Tibial nerve (tissue), 4 donors: Measurements from ENCODE around the gene LRRC4C. TPM values are rescaled to one million over a fixed set of nuclear protein-coding genes. Genes with fewer than 3 reads are reported as not detected.

Source experiments
- DNase-seq, 2 donors: peaks; one replicate each; pipeline ENCODE4 v3.0.0-alpha.2; 2019; ENCODE audit warnings: low spot score in 2 of 2
- H3K27ac ChIP-seq, 4 donors: fragments of 200-600 bp; sonication (generic) in 3 of 4; one replicate each; pipeline ENCODE4 v1.5.1; 2017 to 2019; ENCODE audit warnings: mild to moderate bottlenecking in 1 of 4
- H3K27me3 ChIP-seq, 2 donors: fragments of 200-600 bp; sonication (generic) in 1 of 2; one replicate each; pipeline versions ENCODE4 v1.5.1 to v1.6.0; 2017 to 2019
- H3K36me3 ChIP-seq, 3 donors: fragments of 200-600 bp; sonication (generic); one replicate each; pipeline ENCODE4 v1.5.1; 2018 to 2019
- H3K4me1 ChIP-seq, 4 donors: fragments of 200-600 bp; sonication (generic) in 3 of 4; one replicate each; pipeline ENCODE4 v1.5.1; 2017 to 2019
- H3K4me3 ChIP-seq, 4 donors: fragments of 200-600 bp; sonication (generic) in 3 of 4; one replicate each; pipeline ENCODE4 v1.5.1; 2017 to 2019; ENCODE audit warnings: mild to moderate bottlenecking in 1 of 4, moderate library complexity in 1 of 4
- H3K9me3 ChIP-seq, 4 donors: fragments of 200-600 bp; sonication (generic) in 3 of 4; one replicate each; pipeline ENCODE4 v1.5.1; 2017 to 2019
- CTCF ChIP-seq, 5 experiments: fragments of 200-600 bp in 3 of 5; fragments of 450-650 bp in 2 of 5; sonication (generic) in 3 of 5; IDR thresholded peaks; one replicate each; pipeline ENCODE4 v1.5.1; 2016 to 2019; ENCODE audit warnings: antibody characterized with exemption in 5 of 5, mild to moderate bottlenecking in 3 of 5, moderate library complexity in 2 of 5
- EP300 ChIP-seq, 2 donors: sonication (generic); formaldehyde crosslinking; IDR thresholded peaks; one replicate each; pipeline ENCODE4 v1.6.1; 2017; ENCODE audit warnings: antibody characterized with exemption in 2 of 2, mild to moderate bottlenecking in 1 of 2
- POLR2A ChIP-seq, 2 donors: fragments of 450-650 bp; IDR thresholded peaks; one replicate each; pipeline ENCODE4 v1.6.1; 2017; ENCODE audit warnings: antibody characterized with exemption in 2 of 2, mild to moderate bottlenecking in 2 of 2, moderate library complexity in 2 of 2
- WGBS, 2 donors: methylation state at CpG; one replicate each; pipeline ENCODE4 v1.1.5; 2018; 5-methylcytosine and 5-hydroxymethylcytosine counted together
- total RNA-seq, 4 donors: library from RNA; depleted of rRNA; stranded (reverse); fragments of >200 nt; gene quantifications; one replicate each; pipeline ENCODE4 v1.1.0, GENCODE V29; 2016

LRRC4C gene
- total RNA-seq, 4 donors from 2014 or later: 7.1 to 15.7 (median 8.4) TPM

GRCh38 chr11:41254966-41255365 lies 204.5 kb downstream of the LRRC4C start:
- no peak overlapping the region for H3K27ac ChIP-seq
- no peak for DNase-seq
- 46 to 52% methylated on average over 2 of the region's 2 CpGs for WGBS, 2 donors
- no peak for TF ChIP-seq POLR2A (IDR thresholded peaks at IDR 0.05)
- TF ChIP-seq CTCF (IDR thresholded peaks at IDR 0.05): no peak
- TF ChIP-seq EP300 (IDR thresholded peaks at IDR 0.05): no peak
- no peak overlapping the region for H3K4me3 ChIP-seq
- H3K27me3 ChIP-seq: no peaks in the 10 kb centered on the region
- H3K36me3 ChIP-seq: no peaks in the 10 kb centered on the region
- no peaks in the 10 kb centered on the region for H3K4me1 ChIP-seq
- no peaks in the 10 kb centered on the region for H3K9me3 ChIP-seq

GRCh38 chr11:41250408-41250935 lies 209.0 kb downstream of the LRRC4C start:
- Histone ChIP-seq H3K27ac (no peak overlapping the region), H3K9me3 (no peaks in the 10 kb centered on the region), H3K4me1 (no peaks in the 10 kb centered on the region), H3K4me3 (no peak overlapping the region), H3K36me3 (no peaks in the 10 kb centered on the region), H3K27me3 (no peaks in the 10 kb centered on the region)
- WGBS, 2 donors: 45 to 49% methylated on average over 2 of the region's 2 CpGs
- no peak for DNase-seq
- TF ChIP-seq EP300 (IDR thresholded peaks at IDR 0.05): no peak
- TF ChIP-seq CTCF (IDR thresholded peaks at IDR 0.05): no peak
- no peak for TF ChIP-seq POLR2A (IDR thresholded peaks at IDR 0.05)

GRCh38 chr11:41247621-41248020 lies 211.8 kb downstream of the LRRC4C start:
- H3K9me3 ChIP-seq: no peaks in the 10 kb centered on the region
- no peak overlapping the region for H3K4me3 ChIP-seq
- H3K36me3 ChIP-seq: no peaks in the 10 kb centered on the region
- WGBS, 2 donors: 71 to 77% methylated on average over 5 of the region's 5 CpGs
- H3K27me3 ChIP-seq: no peaks in the 10 kb centered on the region
- no peak for DNase-seq
- H3K4me1 ChIP-seq: no peaks in the 10 kb centered on the region
- TF ChIP-seq CTCF (IDR thresholded peaks at IDR 0.05) (no peak), POLR2A (IDR thresholded peaks at IDR 0.05) (no peak), EP300 (IDR thresholded peaks at IDR 0.05) (no peak)
- H3K27ac ChIP-seq: no peak overlapping the region

GRCh38 chr11:41246399-41246745 lies 213.1 kb downstream of the LRRC4C start:
- no peaks in the 10 kb centered on the region for H3K36me3 ChIP-seq
- no peak for DNase-seq
- H3K9me3 ChIP-seq: no peaks in the 10 kb centered on the region
- no peak overlapping the region for H3K27ac ChIP-seq
- no peaks in the 10 kb centered on the region for H3K27me3 ChIP-seq
- TF ChIP-seq EP300 (IDR thresholded peaks at IDR 0.05) (no peak), POLR2A (IDR thresholded peaks at IDR 0.05) (no peak), CTCF (IDR thresholded peaks at IDR 0.05) (no peak)
- WGBS, 2 donors: 84 to 85% methylated on average over 5 of the region's 5 CpGs
- H3K4me3 ChIP-seq: no peak overlapping the region
- H3K4me1 ChIP-seq: no peaks in the 10 kb centered on the region

- H3K27ac ChIP-seq: no peak overlapping the region
- WGBS, 2 donors: 88 to 89% methylated on average over 10 of the region's 10 CpGs
- no peak for DNase-seq
- H3K4me1 ChIP-seq: no peaks in the 10 kb centered on the region
- no peak overlapping the region for H3K4me3 ChIP-seq
- H3K27me3 ChIP-seq: no peaks in the 10 kb centered on the region
- H3K9me3 ChIP-seq: no peaks in the 10 kb centered on the region
- TF ChIP-seq EP300 (IDR thresholded peaks at IDR 0.05): no peak
- no peak for TF ChIP-seq POLR2A (IDR thresholded peaks at IDR 0.05)
- no peak for TF ChIP-seq CTCF (IDR thresholded peaks at IDR 0.05)
- H3K36me3 ChIP-seq: no peaks in the 10 kb centered on the region
These were observed 213.6 kb downstream of the LRRC4C start for GRCh38 chr11:41245704-41246398.
